Measurements from ENCODE around the gene CORO1C.

The CORO1C gene

DNA sequence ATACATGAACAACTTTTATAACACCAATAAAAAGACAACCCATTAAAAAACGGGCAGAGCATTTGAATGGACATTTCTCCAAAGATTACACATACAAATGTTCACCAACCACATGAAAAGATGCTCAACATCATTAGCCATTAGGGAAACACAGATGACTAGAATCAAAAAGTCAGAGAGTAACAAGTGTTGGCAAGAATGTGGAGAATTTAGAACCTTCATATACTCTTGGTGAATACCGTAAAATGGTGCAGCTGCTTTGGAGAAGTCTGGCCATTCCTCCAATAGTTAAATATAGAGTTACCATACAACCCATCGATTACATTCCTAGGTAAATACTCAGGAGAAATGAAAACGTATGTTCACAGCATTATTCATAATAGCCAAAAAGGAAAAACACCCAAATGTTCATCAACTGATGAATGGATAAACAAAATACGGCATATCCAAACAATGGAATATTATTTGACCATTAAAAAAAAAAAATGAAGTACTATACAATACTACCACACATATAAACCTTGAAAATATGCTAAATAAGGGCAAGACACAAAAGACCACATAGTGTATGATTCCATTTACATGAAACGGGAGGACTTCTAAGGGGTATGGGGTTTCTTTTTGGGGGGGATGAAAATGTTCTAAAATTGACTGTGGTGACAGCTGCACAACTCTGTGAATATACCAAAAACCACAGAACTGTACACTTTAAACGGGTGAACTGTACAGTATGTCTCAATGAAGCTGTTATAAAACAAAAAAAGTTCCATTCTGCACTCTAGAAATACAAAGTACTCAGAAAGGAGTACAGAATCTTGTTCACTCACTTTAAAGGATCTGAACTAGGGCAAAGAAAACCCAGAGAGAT, 3.2 kb downstream of the CORO1C start:
- TF ChIP-seq, protein P1, sequence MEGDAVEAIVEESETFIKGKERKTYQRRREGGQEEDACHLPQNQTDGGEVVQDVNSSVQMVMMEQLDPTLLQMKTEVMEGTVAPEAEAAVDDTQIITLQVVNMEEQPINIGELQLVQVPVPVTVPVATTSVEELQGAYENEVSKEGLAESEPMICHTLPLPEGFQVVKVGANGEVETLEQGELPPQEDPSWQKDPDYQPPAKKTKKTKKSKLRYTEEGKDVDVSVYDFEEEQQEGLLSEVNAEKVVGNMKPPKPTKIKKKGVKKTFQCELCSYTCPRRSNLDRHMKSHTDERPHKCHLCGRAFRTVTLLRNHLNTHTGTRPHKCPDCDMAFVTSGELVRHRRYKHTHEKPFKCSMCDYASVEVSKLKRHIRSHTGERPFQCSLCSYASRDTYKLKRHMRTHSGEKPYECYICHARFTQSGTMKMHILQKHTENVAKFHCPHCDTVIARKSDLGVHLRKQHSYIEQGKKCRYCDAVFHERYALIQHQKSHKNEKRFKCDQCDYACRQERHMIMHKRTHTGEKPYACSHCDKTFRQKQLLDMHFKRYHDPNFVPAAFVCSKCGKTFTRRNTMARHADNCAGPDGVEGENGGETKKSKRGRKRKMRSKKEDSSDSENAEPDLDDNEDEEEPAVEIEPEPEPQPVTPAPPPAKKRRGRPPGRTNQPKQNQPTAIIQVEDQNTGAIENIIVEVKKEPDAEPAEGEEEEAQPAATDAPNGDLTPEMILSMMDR (IDR thresholded peaks at IDR 0.05; ENCODE audit: control extremely low read depth, extremely low read depth, low read depth, missing control alignments), result no peak
- DNase-seq (ENCODE audit: extremely low spot score), result no peak
- CTCF ChIA-PET, result no interaction called here
- POLR2A ChIA-PET, result no interaction called here

DNA sequence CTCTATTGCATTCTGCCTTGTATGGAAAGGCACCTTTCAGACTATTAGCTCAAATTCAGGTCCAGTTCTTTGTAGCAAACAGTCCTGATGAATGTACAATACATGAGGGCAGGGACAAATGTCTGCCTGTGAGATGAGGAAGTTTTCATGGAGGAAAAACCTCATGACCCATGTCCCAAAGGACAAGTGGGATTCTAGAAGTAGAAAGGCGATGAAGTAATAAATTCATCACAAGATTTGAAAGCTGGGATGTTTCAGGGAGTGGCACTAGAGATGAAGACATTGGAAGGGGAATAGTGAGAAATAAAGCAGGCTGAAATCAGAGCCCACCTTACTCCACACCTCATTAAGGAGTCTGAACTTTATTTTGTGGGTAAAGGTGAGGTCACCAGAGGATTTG, 4.2 kb downstream of the CORO1C start:
- TF ChIP-seq, protein P1 (IDR thresholded peaks at IDR 0.05; ENCODE audit: control extremely low read depth, extremely low read depth, low read depth, missing control alignments), result no peak
- CTCF ChIA-PET, result no interaction called here
- DNase-seq (ENCODE audit: extremely low spot score), result no peak
- POLR2A ChIA-PET, result interaction anchor here (0.8 kb wide), 1 partner anchor 62 kb away, joined by 3 read pairs; no protein-coding TSS in a partner anchor

DNA sequence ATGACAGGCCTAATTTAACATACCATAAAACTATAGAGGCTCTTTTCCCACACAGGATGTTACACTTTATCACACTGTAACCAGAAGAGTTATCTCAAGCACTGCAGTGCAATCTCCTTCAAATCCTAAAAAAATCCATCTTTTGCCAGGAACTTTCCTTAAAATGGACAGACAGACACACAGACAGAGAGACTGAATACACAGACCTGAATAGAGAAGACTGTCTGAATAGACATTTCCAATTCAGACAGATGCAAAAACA, 6.5 kb downstream of the CORO1C start:
- no peak for DNase-seq (ENCODE audit: extremely low spot score)
- POLR2A ChIA-PET, result no interaction called here
- TF ChIP-seq, protein P1 (IDR thresholded peaks at IDR 0.05; ENCODE audit: control extremely low read depth, extremely low read depth, low read depth, missing control alignments), result no peak
- CTCF ChIA-PET, result interaction anchor here (1.1 to 1.4 kb wide), 4 partner anchors 11 to 91 kb away, joined by 3 to 5 read pairs (median 4); no protein-coding TSS in a partner anchor

DNA sequence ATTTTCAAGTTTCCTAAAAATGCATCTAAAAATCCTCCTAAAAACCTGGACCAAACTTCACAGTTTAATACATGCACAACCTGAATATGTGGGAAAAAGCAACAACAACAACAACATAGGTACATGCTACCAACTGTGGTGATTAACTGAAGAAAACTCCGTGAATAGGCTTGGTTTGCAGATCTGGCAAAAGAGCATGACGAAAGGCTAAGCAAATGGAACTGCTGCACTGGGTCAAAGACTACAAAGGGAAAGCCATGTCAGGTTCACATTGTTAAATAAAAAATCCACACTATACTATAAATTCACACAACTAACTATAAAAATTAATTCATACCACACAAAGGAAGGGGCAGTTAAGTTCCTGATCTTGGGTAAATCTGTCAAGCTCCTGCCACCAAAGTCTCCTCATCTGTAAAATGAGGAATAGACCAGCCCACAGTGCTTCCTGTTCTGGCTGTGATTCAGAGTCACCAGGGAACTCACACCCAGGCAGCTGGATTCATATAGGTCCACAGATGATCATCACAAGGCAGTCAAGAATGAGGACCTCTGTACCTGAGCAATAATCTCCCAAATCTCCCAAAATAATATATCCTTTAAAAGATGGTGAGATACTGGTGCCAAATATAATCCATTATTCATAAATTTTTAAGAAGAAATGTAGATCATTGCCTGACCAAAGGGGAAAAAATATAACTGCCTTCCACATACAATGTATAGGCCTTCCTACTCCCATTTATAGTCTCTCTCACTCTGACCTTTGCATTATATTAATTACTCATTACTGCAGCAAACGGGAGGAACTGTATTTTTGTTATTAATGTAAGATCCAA, 7.0 kb downstream of the CORO1C start:
- ChIA-PET CTCF (interaction anchor here (1.0 to 1.5 kb wide), 5 partner anchors 10 to 106 kb away, joined by 3 to 5 read pairs (median 4); no protein-coding TSS in a partner anchor), POLR2A (no interaction called here)
- no peak for DNase-seq (ENCODE audit: extremely low spot score)
- TF ChIP-seq, protein P1 (IDR thresholded peaks at IDR 0.05; ENCODE audit: control extremely low read depth, extremely low read depth, low read depth, missing control alignments), result no peak

DNA sequence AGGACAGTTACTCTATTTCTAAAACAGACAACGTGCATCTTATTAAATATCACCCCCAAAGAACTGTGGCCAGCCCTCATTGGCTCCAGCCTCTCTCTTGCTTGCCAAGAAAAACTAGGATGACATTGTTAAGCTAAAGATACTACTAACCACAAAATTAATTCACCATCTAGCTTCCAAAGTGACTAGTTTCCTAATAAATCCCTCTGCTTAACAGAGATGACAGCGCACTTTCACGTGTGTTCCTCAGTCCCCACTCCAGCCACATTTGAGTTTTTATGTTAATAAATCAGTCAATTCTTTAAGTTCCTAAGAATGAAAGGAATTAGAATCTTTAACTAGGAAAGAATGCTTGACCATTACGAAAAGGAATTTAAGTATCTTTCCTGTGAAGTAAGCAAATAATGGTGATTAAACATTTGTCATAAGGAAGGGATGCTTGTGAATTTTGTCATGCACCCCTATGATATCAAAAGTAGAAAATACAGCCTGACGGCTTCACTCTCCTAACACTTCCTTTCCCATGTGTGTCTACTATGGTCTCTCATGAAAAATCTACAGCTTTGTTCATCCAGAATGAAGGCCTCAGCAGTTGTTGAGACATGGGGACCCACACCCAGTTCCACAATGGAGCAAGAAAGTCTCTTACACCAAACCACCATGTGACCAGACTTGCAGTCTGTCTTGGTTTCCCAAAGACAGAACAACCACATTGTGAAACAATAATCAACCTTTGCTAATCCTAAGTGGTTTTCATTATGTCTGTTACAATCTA, 8.1 kb downstream of the CORO1C start:
- CTCF ChIA-PET, result interaction anchor here (1.0 to 2.5 kb wide), 5 partner anchors 12 to 105 kb away, joined by 3 to 7 read pairs (median 4); no protein-coding TSS in a partner anchor
- no peak for DNase-seq (ENCODE audit: extremely low spot score)
- POLR2A ChIA-PET, result interaction anchor here (1.2 kb wide), 1 partner anchor 32 kb away, joined by 3 read pairs; no protein-coding TSS in a partner anchor
- TF ChIP-seq, protein P1 (IDR thresholded peaks at IDR 0.05; ENCODE audit: control extremely low read depth, extremely low read depth, low read depth, missing control alignments), result no peak

DNA sequence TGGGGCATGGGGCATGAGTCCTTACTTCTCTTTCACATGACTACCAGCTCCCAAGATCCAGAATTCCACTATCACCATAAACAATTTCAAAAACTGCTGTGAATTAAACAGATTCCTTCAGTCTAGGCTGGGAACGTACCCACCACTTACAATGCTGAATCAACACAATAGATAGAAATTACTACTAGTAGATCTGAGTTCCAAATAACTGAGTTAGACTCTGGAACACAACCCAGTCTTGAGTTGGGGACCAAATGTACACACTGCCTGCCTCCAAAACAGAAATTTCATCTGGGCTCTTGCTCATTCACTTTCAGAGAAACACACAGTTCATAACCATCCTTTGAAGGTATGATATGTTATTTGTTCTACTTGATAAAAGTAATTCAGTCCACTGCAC, 8.9 kb downstream of the CORO1C start:
- DNase-seq (ENCODE audit: extremely low spot score), result no peak
- ChIA-PET CTCF (interaction anchor here (1.0 to 2.5 kb wide), 4 partner anchors 27 to 104 kb away, joined by 3 to 7 read pairs (median 4); no protein-coding TSS in a partner anchor), POLR2A (interaction anchor here (1.2 to 1.3 kb wide), 2 partner anchors 8 to 31 kb away, joined by 3 read pairs; no protein-coding TSS in a partner anchor)

More for the DNA sequence above, 8.9 kb downstream of the CORO1C start:
- TF ChIP-seq, protein P1 (IDR thresholded peaks at IDR 0.05; ENCODE audit: control extremely low read depth, extremely low read depth, low read depth, missing control alignments), result no peak

Measured in GM10248 (cell line).